ENCODE measurements around the gene CFAP157. TPM values are rescaled to one million over a fixed set of nuclear protein-coding genes. Genes with fewer than 3 reads are reported as not detected.

Gene CFAP157
- total RNA-seq, 1 experiment from 2014 or later: 0.22 TPM

- POLR2A ChIA-PET: no interaction called here
- RAD21 ChIA-PET (ENCODE audit: low non-redundant PET in 1 of 2, low total read pairs in 2 of 2, uncharacterized antibody in 2 of 2, unreplicated experiment in 2 of 2): no interaction called here
- no peaks in the 10 kb centered on the region for H3K27me3 ChIP-seq (ENCODE audit: insufficient read depth, low read length)
- H4K20me1 ChIP-seq (ENCODE audit: insufficient read depth): no peaks in the 10 kb centered on the region
- peaks cover 13% of the 10 kb centered on the region for H3K79me2 ChIP-seq (ENCODE audit: insufficient read depth, low read length)
- no peaks in the 10 kb centered on the region for H3K9me3 ChIP-seq (ENCODE audit: control insufficient read depth in 1 of 2, insufficient read depth in 1 of 2, low read depth in 1 of 2, low read length in 2 of 2)
- no peaks in the 10 kb centered on the region for H3K9me2 ChIP-seq (ENCODE audit: insufficient read depth)
- peak overlapping the region; percentile 90 to 92 for H3K4me3 ChIP-seq (replicated peaks in 1 of 2; ENCODE audit: low read depth in 1 of 2, low read length in 2 of 2)
- no peak for TF ChIP-seq EZH2phosphoT487 (IDR thresholded peaks at IDR 0.05; ENCODE audit: borderline replicate concordance)
- TF ChIP-seq REST (IDR thresholded peaks at IDR 0.05; ENCODE audit: low read depth): no peak
- no peak for TF ChIP-seq ATF3 (IDR thresholded peaks at IDR 0.05)
- no peak for TF ChIP-seq RAD21 (IDR thresholded peaks at IDR 0.05; ENCODE audit: low read depth)
- TF ChIP-seq EGR1 (IDR thresholded peaks at IDR 0.05; ENCODE audit: low read depth): no peak
- TF ChIP-seq ELF1 (IDR thresholded peaks at IDR 0.05; ENCODE audit: borderline replicate concordance, low read depth): no peak
- no peak for TF ChIP-seq CEBPB (IDR thresholded peaks at IDR 0.05; ENCODE audit: low read depth)
- no peak for TF ChIP-seq CBX3 (IDR thresholded peaks at IDR 0.05; ENCODE audit: low read depth)
- TF ChIP-seq FOSL1 (IDR thresholded peaks at IDR 0.05; ENCODE audit: low read depth): no peak
- TF ChIP-seq SP1 (IDR thresholded peaks at IDR 0.05; ENCODE audit: low read depth): no peak
- no peak for TF ChIP-seq JUND (IDR thresholded peaks at IDR 0.05)
- no peak for TF ChIP-seq ZBTB33 (IDR thresholded peaks at IDR 0.05; ENCODE audit: extremely low read depth, insufficient replicate concordance, low read length)
- TF ChIP-seq CTCF (IDR thresholded peaks at IDR 0.05 in 2 of 3, conservative IDR thresholded peaks at IDR 0.05 in 1 of 3; ENCODE audit: borderline replicate concordance in 1 of 3, insufficient read depth in 1 of 3, low read depth in 2 of 3, low read length in 2 of 3): no peak
- no peak for TF ChIP-seq SIN3A (IDR thresholded peaks at IDR 0.05; ENCODE audit: low read depth)
- TF ChIP-seq ZNF274 (IDR thresholded peaks at IDR 0.05; ENCODE audit: low read depth, low read length): no peak
- no peak for TF ChIP-seq ZFX (IDR thresholded peaks at IDR 0.05)
- TF ChIP-seq MAX (IDR thresholded peaks at IDR 0.05): no peak
- no peak overlapping the region for H2AFZ ChIP-seq (ENCODE audit: low read depth, low read length, poor library complexity, severe bottlenecking)
- H3K4me2 ChIP-seq (ENCODE audit: low read length): peak overlapping the region; percentile 91
- CTCF ChIA-PET: interaction anchor here (0.7 kb wide), 1 partner anchor 188 kb away, joined by 3 read pairs; no protein-coding TSS in a partner anchor
- DNase-seq (ENCODE audit: low read depth, low spot score): no peak
- BruUV-seq (replicated peaks): no TSS peak
- H3K4me1 ChIP-seq (ENCODE audit: control insufficient read depth in 1 of 2, insufficient read depth in 2 of 2, low read length in 2 of 2): peaks cover 8 to 15% of the 10 kb centered on the region in 2 experiments
- H3K9ac ChIP-seq (ENCODE audit: low read length): peak overlapping the region; percentile 93
- peak overlapping the region; percentile 26; the same call in 1 of the 2 replicates for H3K27ac ChIP-seq (ENCODE audit: low read depth, low read length)
- intact Hi-C loops (cut with micrococcal nuclease): no loop called here
- no peak for ATAC-seq
- peaks cover 0 to 4% of the 10 kb centered on the region in 2 experiments; a peak in 1 of 4 replicates for H3K36me3 ChIP-seq (ENCODE audit: control insufficient read depth in 1 of 2, insufficient read depth in 2 of 2, low read length in 2 of 2)
These were observed 7.4 kb downstream of the CFAP157 start for GRCh38 chr9:127714020-127714750.
